Vagina (tissue), 2 donors: ENCODE results near the gene STPG2.

Experiments
- POLR2A ChIP-seq, 2 donors: fragments of 450-650 bp; IDR thresholded peaks; one replicate each; pipeline ENCODE4 v1.6.1; 2017; ENCODE audit warnings: antibody characterized with exemption in 2 of 2, mild to moderate bottlenecking in 2 of 2, moderate library complexity in 2 of 2
- POLR2AphosphoS5 ChIP-seq, 2 donors: sonication (generic); formaldehyde crosslinking; IDR thresholded peaks; one replicate each; pipeline ENCODE4 v1.9.0; 2017; ENCODE audit warnings: antibody characterized with exemption in 2 of 2, mild to moderate bottlenecking in 2 of 2, low read depth in 1 of 2; ENCODE audit not compliant: insufficient read depth in 1 of 2
- TF ChIP-seq, protein P1 (sequence below), 3 experiments: fragments of 450-650 bp in 2 of 3; fragments of 200-600 bp in 1 of 3; sonication (generic) in 1 of 3; IDR thresholded peaks; one replicate each; pipeline ENCODE4 v1.5.1; 2017 to 2019; ENCODE audit warnings: antibody characterized with exemption in 3 of 3, mild to moderate bottlenecking in 2 of 3, moderate library complexity in 2 of 3

DNA sequence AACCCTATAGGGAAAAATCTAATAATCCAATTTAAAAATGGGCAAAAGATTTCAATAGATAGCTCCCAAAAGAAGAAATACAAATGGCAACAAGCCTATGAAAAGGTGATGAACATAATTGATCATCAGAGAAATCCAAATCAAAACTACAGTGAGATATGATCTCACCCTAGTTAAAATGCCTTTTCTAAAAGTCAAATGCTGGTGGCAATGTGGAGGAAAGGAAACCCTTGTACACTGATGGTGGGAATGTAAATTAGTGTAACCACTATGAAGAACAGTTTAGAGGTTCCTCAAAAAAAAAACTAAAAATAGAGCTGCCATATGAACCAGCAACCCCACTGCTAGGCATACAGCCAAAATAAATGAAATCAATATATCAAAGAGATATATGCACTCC is 44.5 kb downstream of the STPG2 start:
- TF ChIP-seq, protein P1, sequence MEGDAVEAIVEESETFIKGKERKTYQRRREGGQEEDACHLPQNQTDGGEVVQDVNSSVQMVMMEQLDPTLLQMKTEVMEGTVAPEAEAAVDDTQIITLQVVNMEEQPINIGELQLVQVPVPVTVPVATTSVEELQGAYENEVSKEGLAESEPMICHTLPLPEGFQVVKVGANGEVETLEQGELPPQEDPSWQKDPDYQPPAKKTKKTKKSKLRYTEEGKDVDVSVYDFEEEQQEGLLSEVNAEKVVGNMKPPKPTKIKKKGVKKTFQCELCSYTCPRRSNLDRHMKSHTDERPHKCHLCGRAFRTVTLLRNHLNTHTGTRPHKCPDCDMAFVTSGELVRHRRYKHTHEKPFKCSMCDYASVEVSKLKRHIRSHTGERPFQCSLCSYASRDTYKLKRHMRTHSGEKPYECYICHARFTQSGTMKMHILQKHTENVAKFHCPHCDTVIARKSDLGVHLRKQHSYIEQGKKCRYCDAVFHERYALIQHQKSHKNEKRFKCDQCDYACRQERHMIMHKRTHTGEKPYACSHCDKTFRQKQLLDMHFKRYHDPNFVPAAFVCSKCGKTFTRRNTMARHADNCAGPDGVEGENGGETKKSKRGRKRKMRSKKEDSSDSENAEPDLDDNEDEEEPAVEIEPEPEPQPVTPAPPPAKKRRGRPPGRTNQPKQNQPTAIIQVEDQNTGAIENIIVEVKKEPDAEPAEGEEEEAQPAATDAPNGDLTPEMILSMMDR (IDR thresholded peaks at IDR 0.05): no peak
- TF ChIP-seq POLR2AphosphoS5 (IDR thresholded peaks at IDR 0.05; ENCODE audit: insufficient read depth in 1 of 2, low read depth in 1 of 2) (no peak), POLR2A (IDR thresholded peaks at IDR 0.05) (no peak)
